Gastrocnemius medialis (tissue), 4 donors: ENCODE measurements around the gene PRKAG2. TPM values are rescaled to one million over a fixed set of nuclear protein-coding genes. Genes with fewer than 3 reads are reported as not detected.

Experiments
- ATAC-seq, 2 donors: fragments of 150-250 bp; one replicate each; pipeline ENCODE4 v1.9.1; 2016
- DNase-seq, 2 donors: peaks; one replicate each; pipeline ENCODE4 v3.0.0-alpha.2; 2019
- H3K27ac ChIP-seq, 4 donors: fragments of 200-600 bp; sonication (generic); 1 replicate in 1 of 4; 2 replicates in 3 of 4; pipeline ENCODE4 v1.5.1; 2016 to 2018; ENCODE audit warnings: mild to moderate bottlenecking in 2 of 4, moderate library complexity in 1 of 4
- H3K27me3 ChIP-seq, 3 donors: fragments of 200-600 bp; sonication (generic) in 2 of 3; 1 replicate in 1 of 3; 2 replicates in 2 of 3; pipeline versions ENCODE4 v1.5.1 to v1.6.0; 2016 to 2019; ENCODE audit warnings: mild to moderate bottlenecking in 1 of 3, moderate library complexity in 1 of 3
- H3K36me3 ChIP-seq, 2 donors: fragments of 200-600 bp; sonication (generic) in 1 of 2; one replicate each; pipeline ENCODE4 v1.5.1; 2017 to 2018
- H3K4me1 ChIP-seq, 2 donors: fragments of 200-600 bp; sonication (generic) in 1 of 2; one replicate each; pipeline ENCODE4 v1.5.1; 2016 to 2017; ENCODE audit warnings: mild to moderate bottlenecking in 2 of 2
- H3K4me3 ChIP-seq, 4 donors: fragments of 200-600 bp; sonication (generic) in 3 of 4; 1 replicate in 1 of 4; 2 replicates in 3 of 4; pipeline ENCODE4 v1.5.1; 2016 to 2019; ENCODE audit warnings: mild to moderate bottlenecking in 2 of 4
- H3K9me3 ChIP-seq, 3 donors: fragments of 200-600 bp; sonication (generic) in 2 of 3; 1 replicate in 1 of 3; 2 replicates in 2 of 3; pipeline ENCODE4 v1.5.1; 2016 to 2019
- CTCF ChIP-seq, 5 experiments: fragments of 450-650 bp in 3 of 5; fragments of 200-600 bp in 2 of 5; sonication (generic) in 2 of 5; IDR thresholded peaks in 4 of 5; conservative IDR thresholded peaks in 1 of 5; 1 replicate in 4 of 5; 2 replicates in 1 of 5; pipeline ENCODE4 v1.5.1; 2016 to 2019; ENCODE audit warnings: antibody characterized with exemption in 5 of 5, mild to moderate bottlenecking in 3 of 5, moderate library complexity in 3 of 5
- POLR2A ChIP-seq, 2 donors: fragments of 450-650 bp; IDR thresholded peaks; one replicate each; pipeline ENCODE4 v1.6.1; 2017; ENCODE audit warnings: antibody characterized with exemption in 2 of 2, mild to moderate bottlenecking in 2 of 2, moderate library complexity in 2 of 2
- in situ Hi-C, 4 donors: fragments of 200-750 bp; cut with MboI; loops; one replicate each; pipeline versions ENCODE4 v1.15.0 to v1.8.0; 2017; ENCODE audit warnings: low sequenced_read_pairs in 4 of 4
- intact Hi-C: fragments of 100-400 bp; cut with DNase I; formaldehyde crosslinking; loops from one replicate; pipeline ENCODE4 v1.15.1; 2023; ENCODE audit warnings: low total_unique reads
- total RNA-seq, 4 donors: library from RNA; depleted of rRNA; stranded (reverse); fragments of >200 nt; gene quantifications; one replicate each; pipeline versions ENCODE4 v1.1.0 to v1.2.3, GENCODE V29; 2016

Gene PRKAG2
- total RNA-seq, 4 donors from 2014 or later = 5.3 to 32.6 (median 13.9) TPM

- Histone ChIP-seq H3K9me3 (no peaks in the 10 kb centered on the region), H3K27ac (no peak overlapping the region), H3K4me1 (no peaks in the 10 kb centered on the region), H3K27me3 (peaks cover 0 to 11% (median 11%) of the 10 kb centered on the region in 3 donors), H3K4me3 (no peak overlapping the region), H3K36me3 (no peaks in the 10 kb centered on the region)
- intact Hi-C loops (no loop called here), in situ Hi-C loops (no loop called here)
- TF ChIP-seq POLR2A (IDR thresholded peaks at IDR 0.05) (no peak), CTCF (IDR thresholded peaks at IDR 0.05 in 4 of 5, conservative IDR thresholded peaks at IDR 0.05 in 1 of 5) (no peak)
- ATAC-seq (no peak), DNase-seq (no peak)
Measured at GRCh38 chr7:151893405-151893923, 16.5 kb upstream of the PRKAG2 start.

GRCh38 chr7:151891753-151892152 lies 14.8 kb upstream of the PRKAG2 start:
- DNase-seq (no peak), ATAC-seq (no peak)
- Histone ChIP-seq H3K4me1 (no peaks in the 10 kb centered on the region), H3K36me3 (no peaks in the 10 kb centered on the region), H3K9me3 (no peaks in the 10 kb centered on the region), H3K27ac (no peak overlapping the region), H3K27me3 (peaks cover 4 to 11% (median 11%) of the 10 kb centered on the region in 3 donors), H3K4me3 (no peak overlapping the region)
- in situ Hi-C loops = no loop called here
- intact Hi-C loops = no loop called here
- TF ChIP-seq CTCF (IDR thresholded peaks at IDR 0.05 in 4 of 5, conservative IDR thresholded peaks at IDR 0.05 in 1 of 5) (no peak), POLR2A (IDR thresholded peaks at IDR 0.05) (no peak)

- ATAC-seq (no peak), DNase-seq (no peak)
- Histone ChIP-seq H3K9me3 (no peaks in the 10 kb centered on the region), H3K4me1 (no peaks in the 10 kb centered on the region), H3K27ac (no peak overlapping the region), H3K36me3 (no peaks in the 10 kb centered on the region), H3K4me3 (no peak overlapping the region), H3K27me3 (peaks cover 6 to 11% (median 11%) of the 10 kb centered on the region in 3 donors)
- in situ Hi-C loops = no loop called here
- no peak for TF ChIP-seq CTCF (IDR thresholded peaks at IDR 0.05 in 4 of 5, conservative IDR thresholded peaks at IDR 0.05 in 1 of 5)
- intact Hi-C loops = no loop called here
Measured at GRCh38 chr7:151891182-151891581, 14.3 kb upstream of the PRKAG2 start.

GRCh38 chr7:151890355-151891004 lies 13.6 kb upstream of the PRKAG2 start:
- intact Hi-C loops (no loop called here), in situ Hi-C loops (no loop called here)
- TF ChIP-seq POLR2A (IDR thresholded peaks at IDR 0.05) = no peak
- no peak for TF ChIP-seq CTCF (IDR thresholded peaks at IDR 0.05 in 4 of 5, conservative IDR thresholded peaks at IDR 0.05 in 1 of 5)
- DNase-seq (no peak), ATAC-seq (no peak)
- H3K4me1 ChIP-seq = no peaks in the 10 kb centered on the region
- no peaks in the 10 kb centered on the region for H3K36me3 ChIP-seq
- no peak overlapping the region for H3K4me3 ChIP-seq
- H3K27ac ChIP-seq = no peak overlapping the region
- peaks cover 6 to 11% (median 11%) of the 10 kb centered on the region in 3 donors for H3K27me3 ChIP-seq
- no peaks in the 10 kb centered on the region for H3K9me3 ChIP-seq
